GM18519 (cell line): ENCODE data around the gene BRD4.
A peak's percentile ranks its signal among the peaks of the same experiment; 100 is the strongest.

Source experiments
- ATAC-seq: cut with Tn5 transposase; IDR thresholded peaks from one replicate; pipeline ENCODE4 v1.9.1; 2021; ENCODE audit warnings: mild to moderate bottlenecking, moderate library complexity; ENCODE audit not compliant: unreplicated experiment, low FRiP score

The BRD4 gene

GRCh38 chr19:15292847-15293582 is 39.3 kb downstream of the BRD4 start:
- no peak for ATAC-seq

- ATAC-seq = no peak
Observed at GRCh38 chr19:15292140-15292539, 40.2 kb downstream of the BRD4 start.

GRCh38 chr19:15291548-15292021 is 40.8 kb downstream of the BRD4 start:
- no peak for ATAC-seq

GRCh38 chr19:15291089-15291488 is 41.2 kb downstream of the BRD4 start:
- ATAC-seq = no peak

GRCh38 chr19:15290166-15290565 is 42.2 kb downstream of the BRD4 start:
- ATAC-seq = no peak

- no peak for ATAC-seq
Observed at GRCh38 chr19:15289673-15290072, 42.7 kb downstream of the BRD4 start.

- no peak for ATAC-seq
Observed at GRCh38 chr19:15288146-15288963, 44.0 kb downstream of the BRD4 start.

GRCh38 chr19:15287496-15287895 is 44.8 kb downstream of the BRD4 start:
- ATAC-seq = no peak

GRCh38 chr19:15286688-15287365 is 45.5 kb downstream of the BRD4 start:
- no peak for ATAC-seq

- peak; percentile 40 for ATAC-seq
Observed at GRCh38 chr19:15285896-15286591, 46.3 kb downstream of the BRD4 start.

GRCh38 chr19:15284896-15285295 is 47.4 kb downstream of the BRD4 start:
- no peak for ATAC-seq

GRCh38 chr19:15284091-15284490 is 48.2 kb downstream of the BRD4 start:
- no peak for ATAC-seq

- ATAC-seq = no peak
Observed at GRCh38 chr19:15283141-15283883, 49.0 kb downstream of the BRD4 start.

- no peak for ATAC-seq
Observed at GRCh38 chr19:15282311-15282705, 50.0 kb downstream of the BRD4 start.

- no peak for ATAC-seq
Observed at GRCh38 chr19:15280915-15281683, 51.2 kb downstream of the BRD4 start.

- ATAC-seq = no peak
Observed at GRCh38 chr19:15280048-15280725, 52.2 kb downstream of the BRD4 start.

- ATAC-seq = no peak
Observed at GRCh38 chr19:15279326-15279904, 52.9 kb downstream of the BRD4 start.

- no peak for ATAC-seq
Observed at GRCh38 chr19:15276620-15277215, 55.6 kb downstream of the BRD4 start.
